Liver (tissue), 3 donors: ENCODE measurements around the gene COL4A1.

ENCODE experiments used
- ATF3 ChIP-seq: IDR thresholded peaks from 2 replicates; pipeline ENCODE4 v1.6.1; 2016; ENCODE audit warnings: antibody characterized with exemption
- CTCF ChIP-seq: fragments of 150-350 bp; IDR thresholded peaks from 2 replicates; pipeline ENCODE4 v1.5.1; 2017; ENCODE audit warnings: improper control_type of control experiment, low read depth, low read length; ENCODE audit not compliant: missing input control
- GABPA ChIP-seq, 2 donors: IDR thresholded peaks in 1 of 2; conservative IDR thresholded peaks in 1 of 2; 2 replicates each; pipeline ENCODE4 v1.6.1; 2016; ENCODE audit warnings: antibody characterized with exemption in 2 of 2, mild to moderate bottlenecking in 1 of 2, moderate library complexity in 1 of 2
- MAX ChIP-seq: IDR thresholded peaks from 2 replicates; pipeline ENCODE4 v1.6.1; 2016; ENCODE audit warnings: antibody characterized with exemption
- NR2F2 ChIP-seq: IDR thresholded peaks from 2 replicates; pipeline ENCODE4 v1.6.1; 2016; ENCODE audit warnings: antibody characterized with exemption
- TAF1 ChIP-seq: conservative IDR thresholded peaks from 2 replicates; pipeline ENCODE4 v1.6.1; 2016; ENCODE audit warnings: antibody characterized with exemption, mild to moderate bottlenecking
- YY1 ChIP-seq: IDR thresholded peaks from 2 replicates; pipeline ENCODE4 v1.6.1; 2016; ENCODE audit warnings: antibody characterized with exemption, mild to moderate bottlenecking
- ZBTB33 ChIP-seq: IDR thresholded peaks from 2 replicates; pipeline ENCODE4 v1.6.1; 2016; ENCODE audit warnings: antibody characterized with exemption
- TF ChIP-seq, protein P1 (sequence below): IDR thresholded peaks from 2 replicates; pipeline ENCODE4 v1.6.1; 2016; ENCODE audit warnings: antibody characterized with exemption, mild to moderate bottlenecking
- donor health status: healthy.
- donor health status: healthy.

DNA sequence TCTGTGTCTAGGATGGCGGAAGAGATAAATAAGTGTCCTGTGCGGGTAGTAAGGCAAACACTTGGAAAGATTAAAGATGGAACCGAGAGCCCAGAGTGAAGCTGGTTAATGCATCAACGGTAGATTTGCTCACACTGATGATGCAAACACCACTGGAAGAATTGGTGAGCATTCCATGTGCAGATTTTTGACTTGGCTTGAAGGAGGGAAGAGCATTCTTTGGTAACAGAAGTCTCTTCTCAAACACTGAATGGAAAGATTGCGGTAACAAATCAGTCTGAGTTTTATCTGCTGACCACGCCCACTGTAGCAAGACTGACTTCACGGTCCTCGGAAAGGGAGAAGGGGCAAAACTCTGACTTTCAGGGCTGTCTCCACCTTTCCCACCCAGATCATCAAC lies 112.5 kb downstream of the COL4A1 start:
- TF ChIP-seq ZBTB33: no peak
- TF ChIP-seq CTCF: no peak
- TF ChIP-seq MAX: no peak
- TF ChIP-seq YY1: no peak
- no peak for TF ChIP-seq TAF1
- no peak for TF ChIP-seq NR2F2
- TF ChIP-seq ATF3: no peak
- TF ChIP-seq, protein P1, sequence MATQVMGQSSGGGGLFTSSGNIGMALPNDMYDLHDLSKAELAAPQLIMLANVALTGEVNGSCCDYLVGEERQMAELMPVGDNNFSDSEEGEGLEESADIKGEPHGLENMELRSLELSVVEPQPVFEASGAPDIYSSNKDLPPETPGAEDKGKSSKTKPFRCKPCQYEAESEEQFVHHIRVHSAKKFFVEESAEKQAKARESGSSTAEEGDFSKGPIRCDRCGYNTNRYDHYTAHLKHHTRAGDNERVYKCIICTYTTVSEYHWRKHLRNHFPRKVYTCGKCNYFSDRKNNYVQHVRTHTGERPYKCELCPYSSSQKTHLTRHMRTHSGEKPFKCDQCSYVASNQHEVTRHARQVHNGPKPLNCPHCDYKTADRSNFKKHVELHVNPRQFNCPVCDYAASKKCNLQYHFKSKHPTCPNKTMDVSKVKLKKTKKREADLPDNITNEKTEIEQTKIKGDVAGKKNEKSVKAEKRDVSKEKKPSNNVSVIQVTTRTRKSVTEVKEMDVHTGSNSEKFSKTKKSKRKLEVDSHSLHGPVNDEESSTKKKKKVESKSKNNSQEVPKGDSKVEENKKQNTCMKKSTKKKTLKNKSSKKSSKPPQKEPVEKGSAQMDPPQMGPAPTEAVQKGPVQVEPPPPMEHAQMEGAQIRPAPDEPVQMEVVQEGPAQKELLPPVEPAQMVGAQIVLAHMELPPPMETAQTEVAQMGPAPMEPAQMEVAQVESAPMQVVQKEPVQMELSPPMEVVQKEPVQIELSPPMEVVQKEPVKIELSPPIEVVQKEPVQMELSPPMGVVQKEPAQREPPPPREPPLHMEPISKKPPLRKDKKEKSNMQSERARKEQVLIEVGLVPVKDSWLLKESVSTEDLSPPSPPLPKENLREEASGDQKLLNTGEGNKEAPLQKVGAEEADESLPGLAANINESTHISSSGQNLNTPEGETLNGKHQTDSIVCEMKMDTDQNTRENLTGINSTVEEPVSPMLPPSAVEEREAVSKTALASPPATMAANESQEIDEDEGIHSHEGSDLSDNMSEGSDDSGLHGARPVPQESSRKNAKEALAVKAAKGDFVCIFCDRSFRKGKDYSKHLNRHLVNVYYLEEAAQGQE: no peak
- TF ChIP-seq GABPA (IDR thresholded peaks at IDR 0.05 in 1 of 2, conservative IDR thresholded peaks at IDR 0.05 in 1 of 2): no peak
